Stimulated activated CD8-positive, alpha-beta memory T cell treated with anti-CD3 and anti-CD28 coated beads, Interleukin-15, amount 100 ng/mL, for 4 hours (primary cell): ENCODE measurements around the gene SLC24A3.

Experiments
- DNase-seq, 2 donors: peaks; one replicate each; pipeline ENCODE4 v3.0.0-alpha.2; 2020; ENCODE audit warnings: low read depth in 2 of 2

Gene SLC24A3

DNA sequence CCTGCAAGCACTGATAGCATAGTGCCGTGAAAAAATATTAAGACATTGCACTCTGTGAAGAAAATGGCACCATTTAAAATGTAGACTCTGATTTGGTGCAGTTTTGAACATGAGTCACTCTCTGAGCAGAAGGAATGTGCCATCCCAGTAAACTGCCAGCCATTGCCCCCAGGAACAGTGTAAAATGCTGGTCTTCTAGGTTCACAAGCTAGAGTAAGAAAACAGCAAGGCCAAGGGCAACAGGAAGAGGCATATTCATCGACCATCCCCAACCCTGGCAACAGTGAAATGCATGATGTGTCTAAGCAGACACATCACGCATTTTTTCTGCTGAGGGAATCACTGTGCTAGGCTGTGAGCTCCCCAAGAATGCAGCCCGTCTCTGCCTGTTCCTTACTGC lies 382.5 kb downstream of the SLC24A3 start:
- no peak for DNase-seq

DNA sequence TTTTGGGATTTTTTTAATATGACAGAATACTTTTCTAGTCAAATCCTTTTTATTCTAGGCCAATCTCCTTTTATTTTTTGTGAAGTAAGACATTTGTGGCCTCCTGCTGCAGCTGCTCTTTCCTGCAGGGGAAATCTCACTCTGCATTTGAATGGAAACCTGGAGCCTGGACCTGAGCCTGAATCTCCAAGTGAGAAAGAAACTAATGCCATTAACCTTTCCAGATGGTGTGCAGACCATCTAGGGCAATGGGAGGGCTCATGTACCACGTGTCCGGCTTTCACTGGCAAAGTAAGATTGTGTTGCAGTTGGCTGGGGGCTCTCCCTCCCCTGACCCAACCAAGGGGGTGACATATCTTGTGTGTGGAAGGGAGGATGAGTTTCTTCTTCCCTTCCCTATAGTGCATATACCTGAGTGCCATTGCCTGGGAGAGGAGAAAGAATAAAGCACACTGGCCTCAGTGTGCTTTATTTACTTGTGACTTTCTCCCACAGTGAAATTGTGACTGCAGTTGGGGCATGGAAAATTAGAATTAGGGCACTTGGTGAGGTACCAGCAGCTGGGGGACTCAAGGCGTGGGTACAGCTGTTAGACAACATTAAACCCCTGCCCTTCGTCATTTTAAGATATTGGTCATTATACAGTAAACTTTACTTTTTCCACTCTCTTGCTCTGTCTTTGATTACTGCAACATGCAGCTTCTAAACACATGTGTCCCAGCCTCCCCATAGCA lies 385.8 kb downstream of the SLC24A3 start:
- no peak for DNase-seq

GRCh38 chr20:19599200-19599599 lies 386.8 kb downstream of the SLC24A3 start:
- DNase-seq = no peak

GRCh38 chr20:19600042-19600441 lies 387.6 kb downstream of the SLC24A3 start:
- no peak for DNase-seq

GRCh38 chr20:19601126-19601810 lies 388.8 kb downstream of the SLC24A3 start:
- no peak for DNase-seq

DNA sequence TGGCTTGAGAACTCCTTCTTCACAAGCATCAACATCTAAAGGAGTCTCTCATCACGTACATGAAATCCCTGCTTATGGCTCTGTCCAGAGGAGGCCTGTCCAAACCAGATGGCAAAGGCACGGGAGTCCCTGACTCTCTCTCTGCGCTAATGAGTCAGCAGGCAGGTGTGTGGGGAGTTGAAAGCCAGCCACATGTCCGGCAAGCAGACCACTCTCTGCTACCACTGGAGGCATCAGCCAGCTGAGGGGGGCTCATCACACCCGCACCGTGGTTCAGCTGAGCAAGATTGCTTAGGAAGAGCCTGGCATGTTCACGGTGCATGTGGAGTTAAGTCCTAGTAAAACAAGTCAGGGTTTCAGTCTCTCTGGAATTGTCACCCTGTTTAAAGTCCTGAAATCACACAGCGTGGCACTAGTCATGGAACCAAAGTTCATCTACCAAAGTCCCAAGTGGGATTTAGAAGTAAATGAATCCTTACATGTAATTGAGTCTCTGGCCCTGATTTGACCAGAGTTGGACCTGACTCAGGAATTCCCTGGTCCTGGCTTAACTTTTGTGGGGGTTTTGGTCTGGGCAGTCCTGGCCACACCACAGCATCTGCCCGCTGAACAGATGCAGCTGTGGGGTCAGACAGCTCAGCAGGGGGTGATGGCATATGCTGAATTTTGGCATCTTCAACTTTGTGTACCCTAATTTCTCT lies 390.4 kb downstream of the SLC24A3 start:
- no peak for DNase-seq

DNA sequence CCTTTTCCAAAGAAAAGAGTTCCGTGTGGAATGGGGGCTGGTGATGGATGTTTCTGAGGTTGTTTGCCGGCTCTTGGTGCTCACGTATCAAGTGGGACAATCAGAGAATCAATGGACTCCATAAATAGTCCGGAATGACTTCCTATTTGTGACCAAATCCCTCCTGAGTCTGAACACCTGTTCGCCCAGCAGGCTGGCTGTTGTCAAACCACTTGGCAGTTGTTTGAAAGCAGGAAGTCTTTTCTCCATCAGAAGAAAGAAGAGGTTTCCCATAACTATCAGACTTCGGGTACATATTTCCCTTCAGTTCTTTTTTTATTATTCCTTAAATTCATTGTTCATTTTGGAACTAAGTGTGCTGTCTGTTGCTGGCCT lies 390.9 kb downstream of the SLC24A3 start:
- DNase-seq = no peak

DNA sequence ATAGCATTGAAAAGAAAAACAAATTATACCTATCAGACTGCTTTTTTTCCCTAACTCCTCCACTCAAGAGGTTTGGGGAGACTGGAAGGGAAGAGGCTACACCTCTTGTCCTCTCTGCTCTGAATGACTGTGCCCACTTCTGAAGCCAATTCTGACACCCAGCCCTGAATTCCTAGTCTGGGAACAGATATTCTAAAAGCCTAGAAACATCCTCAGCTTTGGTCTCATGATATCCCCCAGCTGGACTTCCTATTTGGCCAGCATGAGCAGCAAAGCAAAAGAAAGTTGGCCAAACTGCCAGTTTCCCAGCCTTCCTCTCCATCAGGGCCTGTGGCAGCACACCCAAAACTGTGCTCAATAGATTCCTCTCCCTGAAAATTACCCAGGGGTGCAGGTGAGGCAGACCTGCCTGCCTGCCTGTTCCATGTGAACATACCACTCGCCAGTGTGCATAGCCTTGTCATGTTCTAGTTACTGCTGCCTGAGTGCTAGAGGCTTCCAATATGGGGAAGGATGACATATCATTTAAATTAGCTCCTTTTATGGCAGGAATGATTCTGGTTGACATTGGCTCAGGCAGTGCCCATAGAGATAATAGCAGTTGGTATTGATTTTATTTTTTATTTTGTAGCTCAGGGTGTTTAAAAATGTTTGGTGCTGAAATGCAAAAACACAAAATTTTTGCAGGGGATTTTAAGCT lies 393.5 kb downstream of the SLC24A3 start:
- DNase-seq = no peak

- DNase-seq = no peak
Observed at GRCh38 chr20:19609642-19610223, 397.3 kb downstream of the SLC24A3 start.

DNA sequence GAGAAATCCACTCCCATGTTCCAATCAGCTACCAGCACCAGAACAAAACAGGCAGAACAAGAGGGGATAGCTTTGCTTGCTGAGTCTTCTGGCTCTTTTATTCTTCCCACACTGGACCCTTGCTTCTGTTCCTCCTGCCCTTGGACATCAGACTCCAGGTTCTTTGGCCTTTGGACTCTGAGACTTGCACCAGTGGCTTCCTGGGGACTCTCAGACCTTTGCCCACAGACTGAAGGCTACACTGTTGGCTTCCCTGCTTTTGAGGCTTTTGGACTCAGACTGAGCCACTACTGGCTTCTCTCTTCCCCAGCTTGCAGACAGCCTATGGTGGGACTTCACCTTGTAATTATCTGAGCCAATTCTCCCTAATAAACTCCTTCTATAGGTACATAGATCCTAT lies 403.2 kb downstream of the SLC24A3 start:
- no peak for DNase-seq

DNA sequence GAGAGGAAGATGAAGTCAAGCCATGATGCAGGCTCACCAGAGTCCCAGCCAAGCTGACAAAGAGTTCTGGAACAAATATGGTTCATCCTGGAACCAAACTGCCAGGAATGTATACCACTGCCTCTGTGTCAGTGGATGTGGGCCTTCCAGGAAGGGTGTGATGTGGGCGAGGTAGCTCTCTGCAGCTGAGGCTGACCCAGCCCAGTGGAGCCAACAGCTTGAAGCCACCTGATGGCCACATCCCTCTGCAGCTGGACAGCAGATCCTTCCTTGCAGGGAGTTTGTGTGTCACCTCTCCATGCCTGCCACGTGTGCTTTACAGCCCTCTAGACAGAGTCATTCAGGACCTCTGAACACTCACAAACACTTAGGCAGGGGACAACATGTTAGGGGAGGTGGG lies 403.6 kb downstream of the SLC24A3 start:
- no peak for DNase-seq

GRCh38 chr20:19616620-19617019 lies 404.2 kb downstream of the SLC24A3 start:
- DNase-seq = no peak

DNA sequence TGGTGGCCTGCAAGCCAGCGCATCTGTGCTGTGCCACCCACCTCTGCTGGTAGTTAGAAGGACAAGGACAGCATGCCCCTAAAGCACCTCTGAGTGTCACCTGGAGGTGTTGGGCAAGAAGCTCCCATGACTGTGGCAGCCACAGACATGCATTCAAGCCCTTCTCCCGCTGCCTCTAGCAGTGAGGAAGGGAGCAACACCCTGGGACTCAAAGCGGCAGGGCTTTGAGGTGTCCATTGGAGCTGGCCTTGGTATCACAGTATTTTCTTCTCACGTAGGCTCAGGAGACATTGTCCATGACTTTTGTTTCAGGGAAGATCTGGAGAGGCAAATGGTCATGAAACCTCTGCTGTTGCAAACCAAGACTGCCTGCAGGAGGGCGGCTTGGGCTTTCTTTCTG lies 404.8 kb downstream of the SLC24A3 start:
- no peak for DNase-seq

GRCh38 chr20:19618711-19619110 lies 406.3 kb downstream of the SLC24A3 start:
- DNase-seq = no peak

DNA sequence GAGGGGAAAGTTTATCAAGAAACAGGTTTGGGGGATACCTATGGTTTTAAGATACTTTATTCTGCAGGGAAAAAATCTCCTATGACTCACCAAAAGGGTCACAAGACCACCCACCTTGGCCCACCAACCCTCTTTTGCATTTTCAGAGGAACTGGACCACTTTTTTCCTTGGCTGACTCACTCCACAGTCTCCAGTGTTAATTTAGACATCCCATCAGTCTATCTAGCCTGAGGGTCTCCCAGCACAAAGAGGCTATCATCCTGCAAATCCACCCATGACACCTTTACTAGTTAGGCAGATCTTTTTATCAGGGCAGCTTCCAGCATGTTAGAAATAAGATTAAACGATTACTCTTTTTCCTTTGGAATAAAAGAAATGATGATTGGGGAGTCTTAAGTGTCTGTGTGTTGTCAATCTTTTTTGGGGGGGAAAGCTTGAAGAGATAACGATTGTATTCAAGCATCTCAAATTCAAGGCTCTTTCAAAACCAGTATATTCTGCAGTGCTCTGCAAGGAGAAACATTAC lies 407.5 kb downstream of the SLC24A3 start:
- DNase-seq = no peak

DNA sequence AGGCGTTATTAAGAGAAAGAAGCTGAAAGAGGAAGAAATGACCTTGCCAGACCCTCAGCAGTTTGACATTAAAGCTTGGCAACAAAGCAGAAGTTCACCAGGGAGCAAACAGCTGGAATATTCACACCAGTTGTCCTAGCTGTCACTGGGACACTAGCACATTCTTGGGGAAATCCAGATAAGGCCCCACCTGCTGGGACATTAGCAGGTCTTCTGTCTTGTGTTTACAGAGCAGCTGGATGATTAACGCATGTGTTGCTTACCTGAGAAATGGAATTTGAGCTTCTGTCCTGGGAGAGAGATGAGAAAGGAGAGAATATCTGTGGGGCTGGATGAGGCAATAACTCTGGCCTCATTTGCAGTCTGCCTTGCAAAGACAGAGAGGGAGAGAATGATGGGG lies 408.0 kb downstream of the SLC24A3 start:
- no peak for DNase-seq

DNA sequence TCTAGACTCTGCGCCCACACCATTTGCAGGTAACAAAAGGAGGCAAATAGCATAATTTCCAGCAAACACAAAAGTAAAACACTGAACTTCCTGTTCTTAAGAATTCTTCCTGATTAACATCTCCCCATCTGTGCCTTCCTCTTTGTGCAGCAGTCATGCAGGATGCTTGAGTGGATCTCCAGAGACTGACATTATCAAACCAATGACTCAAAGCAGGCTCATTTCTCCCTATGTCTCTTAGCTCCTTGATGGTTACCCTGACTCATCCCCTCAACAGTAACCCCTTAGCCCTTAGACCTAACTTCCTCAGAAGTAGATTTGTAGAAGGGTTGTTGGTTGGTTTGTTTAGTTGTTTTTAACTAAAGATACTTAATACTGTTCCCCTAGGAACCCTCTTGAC lies 408.6 kb downstream of the SLC24A3 start:
- DNase-seq = no peak

DNA sequence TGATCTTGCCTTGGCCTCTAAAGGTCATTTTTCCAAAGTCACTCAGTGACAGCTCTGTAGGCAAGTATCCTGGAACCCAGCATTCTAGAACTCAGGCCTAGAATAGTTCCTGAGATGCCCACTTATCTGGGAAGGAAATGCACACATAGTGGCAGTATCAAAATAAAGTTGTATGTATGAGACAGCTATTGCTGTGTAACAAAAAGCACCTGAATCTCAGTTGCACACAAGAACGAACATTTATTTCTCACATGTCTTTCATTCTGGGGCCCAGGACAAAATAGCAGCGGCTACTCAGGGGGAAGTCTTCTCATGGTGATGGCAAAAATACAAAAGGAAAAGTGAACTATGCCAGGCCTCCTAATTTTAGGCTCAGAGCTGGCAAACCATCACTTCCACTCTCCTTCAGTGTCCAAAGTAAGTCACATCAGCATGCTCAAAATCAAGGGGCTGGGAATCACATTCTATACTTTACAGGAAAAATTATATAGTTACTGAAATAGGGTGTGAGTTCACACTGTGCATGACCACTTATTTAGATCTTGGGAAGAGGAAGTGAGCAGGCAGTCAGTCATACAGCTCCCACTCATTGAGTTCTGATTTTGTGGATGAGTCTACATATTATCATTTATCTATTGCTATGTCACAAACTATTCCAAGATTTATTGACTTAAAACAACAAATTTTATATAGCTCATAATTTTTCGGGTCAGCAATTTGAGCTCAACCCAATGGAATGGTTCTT lies 412.0 kb downstream of the SLC24A3 start:
- DNase-seq = no peak

DNA sequence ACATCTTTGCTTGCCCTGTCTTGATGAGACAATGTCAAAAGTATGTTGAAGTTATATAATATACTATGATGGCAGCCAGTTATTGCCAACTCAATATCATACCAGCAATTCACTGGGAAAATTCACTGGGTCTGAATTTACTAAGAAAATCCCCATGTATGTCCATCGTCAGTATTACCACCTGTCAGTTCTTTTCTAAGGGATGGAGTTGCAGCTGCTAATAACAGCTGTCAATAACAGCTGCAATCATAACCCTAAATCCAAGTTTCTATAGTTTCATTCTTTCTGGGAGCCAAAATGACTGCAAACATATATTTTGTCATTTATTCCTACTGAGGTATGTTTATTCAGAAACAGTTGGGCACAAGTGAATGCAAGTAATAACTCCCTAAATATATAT lies 413.0 kb downstream of the SLC24A3 start:
- no peak for DNase-seq

- no peak for DNase-seq
Observed at GRCh38 chr20:19626896-19627295, 414.5 kb downstream of the SLC24A3 start.

DNA sequence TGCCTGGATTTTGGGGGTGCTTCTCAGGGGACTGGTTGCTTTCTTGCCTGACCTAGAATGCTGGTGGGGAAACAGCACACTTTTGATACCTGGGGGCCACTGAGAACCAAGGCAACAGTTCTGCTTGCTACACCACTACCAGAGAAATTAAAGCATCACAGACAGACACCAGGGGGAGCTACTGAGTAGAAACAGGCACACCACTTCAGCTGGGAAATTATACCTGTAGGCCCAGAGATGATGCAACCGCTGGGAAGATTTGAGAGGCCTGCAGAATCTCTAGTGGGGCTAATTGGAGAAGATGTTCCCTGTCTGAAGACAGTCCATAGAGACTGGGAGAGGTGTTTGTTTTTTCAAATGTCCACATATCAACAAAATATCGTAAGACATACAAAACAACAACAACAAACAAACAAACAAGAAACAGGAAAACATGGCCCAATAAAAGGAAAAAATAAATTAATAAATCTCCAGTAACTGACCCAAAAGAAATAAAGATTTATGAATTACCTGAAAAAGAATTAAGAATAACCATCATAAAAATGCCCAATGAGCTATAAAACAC lies 416.2 kb downstream of the SLC24A3 start:
- no peak for DNase-seq
